GM21529 (cell line): ENCODE results near the gene CHORDC1.
"Not testable (repeated sequence)": the region's sequence is repeated elsewhere in the genome, so short reads cannot be mapped to it uniquely, and the experiment has no call there.

ENCODE experiments used
- ATAC-seq: cut with Tn5 transposase; IDR thresholded peaks from one replicate; pipeline ENCODE4 v1.9.1; 2021; ENCODE audit not compliant: unreplicated experiment

The CHORDC1 gene

DNA sequence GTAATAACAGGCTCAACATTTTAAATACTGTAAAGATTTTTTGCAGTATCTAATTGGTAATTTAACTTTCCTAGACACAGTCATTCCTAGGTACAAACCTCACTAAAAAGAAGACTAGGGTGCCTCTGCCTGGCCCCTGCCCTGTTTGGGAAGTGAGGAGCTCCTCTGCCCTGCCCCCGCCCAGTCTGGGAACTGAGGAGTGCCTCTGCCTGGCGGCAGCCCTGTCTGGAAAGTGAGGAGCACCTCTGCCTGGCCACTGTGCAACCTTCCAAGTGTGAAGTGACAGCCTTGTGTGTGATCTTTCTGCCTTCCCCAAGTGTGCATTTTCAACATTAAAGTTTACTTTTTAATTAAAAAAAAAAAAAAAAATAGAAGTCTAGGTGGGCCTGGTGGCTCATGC, 4.2 kb downstream of the CHORDC1 start:
- no peak for ATAC-seq

DNA sequence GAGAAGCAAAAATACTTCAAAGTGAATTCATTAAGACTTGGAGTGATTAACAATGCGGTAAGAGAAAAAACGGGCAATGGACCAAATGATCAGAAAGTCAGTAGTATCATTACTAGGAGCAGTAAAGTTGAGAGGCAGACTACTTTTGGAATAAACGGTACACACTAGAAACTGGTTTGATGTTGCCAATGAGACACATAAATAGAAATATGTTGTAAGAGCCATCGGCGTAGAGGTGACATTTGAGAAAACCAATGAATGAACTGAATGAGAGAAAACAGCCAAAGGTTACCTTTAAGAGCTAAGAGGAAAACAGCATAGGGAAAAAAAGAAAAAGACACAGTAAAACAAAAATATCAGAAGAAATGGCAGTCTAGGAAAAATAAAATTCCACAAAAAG, 6.2 kb downstream of the CHORDC1 start:
- no peak for ATAC-seq

DNA sequence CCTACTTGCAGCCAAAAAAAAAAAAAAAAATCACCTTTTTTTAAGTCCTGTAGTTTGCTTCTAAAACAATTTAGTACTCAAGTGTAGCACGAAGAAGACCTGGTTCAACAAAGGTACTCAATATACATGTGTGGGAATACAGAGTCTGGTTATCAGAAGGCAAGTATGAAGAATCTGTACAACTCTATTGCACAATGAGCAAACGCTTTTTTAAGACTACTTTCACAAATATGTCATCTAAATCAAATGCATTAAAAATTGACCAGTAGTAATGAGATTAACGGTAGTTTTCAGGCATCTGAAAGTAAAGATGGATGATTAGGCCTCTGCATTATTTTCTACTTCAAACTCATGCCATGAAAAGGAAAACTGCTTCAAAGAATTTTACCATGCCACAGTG, 9.5 kb downstream of the CHORDC1 start:
- no peak for ATAC-seq

DNA sequence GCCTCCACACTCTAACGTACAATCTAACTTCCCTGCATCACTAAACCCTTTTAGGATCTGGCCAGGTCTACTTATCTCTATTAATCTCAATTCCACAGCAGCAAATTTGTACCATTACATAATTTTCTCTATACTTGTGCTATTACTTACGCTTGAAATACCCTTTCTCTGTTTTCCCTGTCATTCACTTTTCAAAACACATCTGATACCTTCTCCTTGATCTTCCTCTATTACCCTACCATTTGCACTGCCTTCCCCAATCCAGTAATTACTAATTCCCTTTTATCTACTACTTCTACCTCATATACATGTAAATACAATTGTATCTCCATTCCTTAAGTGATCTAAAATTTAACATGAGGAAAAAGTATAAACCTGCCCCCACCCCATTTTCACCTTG, 14.0 kb downstream of the CHORDC1 start:
- ATAC-seq, result no peak

DNA sequence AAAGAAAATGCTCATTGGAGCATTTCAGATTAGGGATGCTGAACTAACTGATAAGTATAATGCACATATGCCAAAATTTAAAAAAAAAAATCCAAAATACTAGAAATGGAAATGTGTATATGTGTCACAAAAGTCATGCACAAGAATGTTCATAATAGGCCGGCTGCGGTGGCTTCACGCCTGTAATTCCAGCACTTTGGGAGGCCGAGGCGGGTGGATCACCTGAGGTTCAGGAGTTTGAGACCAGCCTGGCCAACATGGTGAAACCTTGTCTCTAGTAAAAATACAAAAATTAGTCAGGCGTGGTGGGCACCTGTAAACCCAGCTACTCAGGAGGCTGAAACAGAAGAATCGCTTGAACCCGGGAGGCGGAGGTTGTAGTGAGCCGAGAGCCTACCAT, 14.9 kb downstream of the CHORDC1 start:
- ATAC-seq, result not testable (repeated sequence)

DNA sequence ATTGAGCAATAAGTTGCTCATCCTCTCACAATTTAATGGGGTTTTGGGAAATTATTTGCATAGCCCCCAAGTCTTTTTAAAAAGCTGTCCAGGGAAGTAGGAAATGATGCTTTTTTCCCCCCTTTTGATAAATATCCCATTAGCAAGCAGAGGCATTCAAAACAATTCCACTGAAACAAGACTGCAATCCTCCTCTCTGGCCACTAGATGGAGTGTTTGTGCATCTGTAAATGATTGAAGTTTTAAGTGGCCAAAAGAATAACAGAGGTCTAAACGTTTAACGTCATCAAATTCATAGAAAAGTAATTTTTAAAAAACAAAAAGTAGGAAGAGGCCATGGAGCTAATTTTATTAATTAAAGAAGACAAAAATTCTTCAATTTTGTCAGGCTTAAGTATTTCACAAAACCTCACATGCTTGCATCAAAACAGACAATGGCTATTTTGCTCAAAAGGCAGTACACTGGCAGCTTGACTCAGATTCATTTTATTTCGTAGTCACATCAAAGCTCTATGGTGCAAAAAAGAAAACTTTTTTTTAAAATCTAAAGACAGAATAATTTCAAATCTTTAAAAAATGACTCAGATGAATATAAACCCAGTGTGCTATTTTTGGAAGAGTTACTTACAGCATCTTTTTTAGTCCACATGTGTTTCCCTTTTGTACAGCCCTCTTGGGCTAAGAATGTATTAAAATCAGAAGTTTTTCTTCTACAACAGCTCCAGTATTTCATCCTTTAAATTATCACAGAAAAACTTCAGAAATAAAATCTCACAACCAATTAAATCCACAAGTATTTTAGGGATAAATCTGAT, 17.8 kb downstream of the CHORDC1 start:
- peak; percentile 89 for ATAC-seq

DNA sequence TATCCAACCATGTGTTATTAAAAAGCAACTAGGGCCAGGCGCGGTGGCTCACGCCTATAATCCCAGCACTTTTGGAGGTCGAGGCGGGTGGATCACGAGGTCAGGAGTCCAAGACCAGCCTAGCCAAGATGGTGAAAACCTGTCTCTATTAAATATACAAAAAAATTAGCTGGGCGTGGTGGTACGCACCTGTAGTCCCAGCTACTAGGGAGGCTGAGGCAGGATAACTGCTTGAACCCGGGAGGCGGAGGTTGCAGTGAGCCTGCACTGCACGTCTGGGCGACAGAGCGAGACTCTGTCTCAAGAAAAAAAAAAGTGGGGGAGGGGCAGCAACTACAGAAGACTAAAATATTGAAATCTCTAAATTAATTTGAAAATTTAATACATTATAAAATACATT, 18.4 kb downstream of the CHORDC1 start:
- ATAC-seq, result no peak

DNA sequence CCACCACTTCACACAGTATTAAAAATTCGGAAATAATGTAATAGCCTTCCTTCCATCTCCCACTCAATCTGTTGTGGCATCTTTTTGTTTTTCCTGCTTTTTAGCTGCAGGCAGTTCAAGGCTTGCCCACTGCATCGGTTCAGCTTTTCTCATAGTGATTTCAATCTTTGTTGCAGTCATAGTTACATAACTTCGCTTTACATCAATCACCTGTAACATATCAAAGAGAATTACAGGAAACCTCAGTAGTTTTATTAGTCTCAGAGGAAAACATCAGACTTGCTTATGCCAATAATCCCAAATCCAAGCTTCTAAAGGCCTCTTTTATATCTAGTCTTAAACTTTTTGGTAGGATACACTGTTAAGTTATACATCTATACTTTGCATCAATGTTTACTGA, 20.5 kb downstream of the CHORDC1 start:
- no peak for ATAC-seq

DNA sequence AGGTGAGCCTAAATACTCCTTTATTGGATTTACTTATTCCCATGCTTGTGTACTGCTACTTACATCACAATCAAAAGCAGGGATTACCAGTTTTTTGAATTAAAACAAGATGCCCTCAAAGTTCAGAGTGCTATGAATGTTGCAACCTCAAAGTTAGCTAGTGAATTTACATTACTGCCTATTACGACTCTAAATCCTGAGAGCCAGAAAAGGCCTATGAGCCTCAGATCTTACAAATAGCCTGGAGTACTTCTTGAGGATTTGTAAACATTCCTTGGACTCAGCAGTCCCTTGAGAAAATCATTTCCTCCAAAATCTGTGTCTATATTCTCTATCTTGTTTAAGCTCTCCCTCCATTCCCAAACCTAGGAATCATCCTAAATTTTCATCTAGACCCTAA, 25.5 kb downstream of the CHORDC1 start:
- no peak for ATAC-seq

DNA sequence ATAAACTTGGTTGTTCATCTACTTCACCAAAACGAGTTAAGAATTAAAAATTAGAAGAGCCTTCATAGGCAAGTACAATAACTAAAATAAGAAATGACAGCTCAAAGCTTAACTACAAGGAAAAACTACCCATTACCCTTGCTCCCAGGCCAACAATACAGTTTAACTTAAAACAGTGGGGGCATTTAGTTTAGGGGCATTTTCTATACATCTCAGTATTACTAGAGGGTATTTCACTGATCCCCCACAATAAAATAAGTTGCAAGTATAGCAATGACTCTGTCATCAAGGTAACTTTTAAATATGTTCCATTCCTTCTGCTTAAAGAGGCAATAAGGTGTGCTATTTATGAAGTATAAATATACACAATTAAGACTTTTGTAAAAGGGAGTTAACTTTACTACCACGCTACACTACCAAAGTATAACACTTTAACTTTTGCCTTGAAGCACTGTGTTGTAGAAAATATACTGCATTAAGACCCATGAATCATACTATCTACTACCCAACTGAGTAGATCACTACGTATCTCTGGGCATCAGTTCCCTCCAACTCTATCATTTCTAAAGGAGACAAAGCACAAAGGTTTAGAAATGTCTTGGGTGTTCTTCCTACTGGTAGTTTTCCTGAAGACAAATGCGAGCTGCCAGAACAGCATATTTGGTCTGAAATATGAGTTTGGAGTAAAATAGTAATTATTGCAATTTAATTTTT, 29.8 kb downstream of the CHORDC1 start:
- ATAC-seq, result no peak

DNA sequence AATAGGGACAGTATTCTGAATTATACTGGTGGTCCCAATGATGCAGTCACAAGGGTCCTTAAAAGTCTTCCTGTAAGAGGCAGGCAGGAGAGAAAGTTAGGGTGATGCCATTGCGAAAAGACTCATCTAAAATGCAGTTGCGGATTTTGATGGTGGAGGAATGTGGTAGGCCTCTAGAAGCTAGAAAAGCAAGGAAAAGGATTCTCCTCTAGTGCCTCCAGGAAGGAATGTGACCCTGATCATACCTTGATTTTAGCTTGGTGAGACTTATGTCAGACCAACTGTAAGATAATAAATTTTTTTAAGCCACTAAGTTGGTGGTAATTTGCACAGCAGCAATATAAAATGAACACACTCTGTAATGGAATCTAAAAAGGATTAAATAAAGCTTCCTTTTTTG, 33.8 kb downstream of the CHORDC1 start:
- no peak for ATAC-seq

DNA sequence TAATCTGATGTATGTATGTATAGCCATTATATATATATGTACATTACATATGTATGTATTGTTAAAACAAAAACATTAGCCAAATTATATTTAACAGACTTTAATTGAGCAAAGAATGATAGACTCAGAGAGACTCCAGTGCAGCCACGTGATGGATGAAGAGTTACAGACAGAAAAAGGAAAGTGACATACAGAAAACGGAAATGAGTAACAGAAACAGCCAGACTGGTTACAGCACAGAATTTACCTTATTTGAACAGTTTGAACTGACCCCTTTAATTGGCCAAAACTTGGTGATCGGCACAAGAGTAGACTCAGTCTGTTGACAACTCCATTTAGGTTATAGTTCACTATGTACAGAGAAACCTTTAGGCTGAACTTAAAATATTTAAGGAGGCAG, 35.0 kb downstream of the CHORDC1 start:
- no peak for ATAC-seq

DNA sequence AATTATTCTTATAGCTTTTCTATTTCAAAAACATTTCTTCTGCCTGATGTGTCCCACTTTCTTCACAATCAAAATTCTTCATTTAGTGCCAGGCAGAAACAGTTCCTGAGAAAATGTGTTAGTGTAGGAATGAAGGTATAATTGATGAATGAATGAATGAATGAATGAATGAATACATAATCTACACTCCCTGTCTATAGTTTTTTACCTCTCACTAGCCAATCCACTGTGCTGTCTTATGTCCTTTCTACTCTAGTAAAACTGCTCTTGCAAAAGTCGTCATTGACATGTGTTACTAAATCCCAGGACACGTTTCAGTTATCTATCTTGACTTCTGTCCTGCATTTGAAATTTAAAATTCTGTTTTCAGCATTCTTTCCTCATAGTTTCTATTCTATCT, 42.9 kb downstream of the CHORDC1 start:
- no peak for ATAC-seq

DNA sequence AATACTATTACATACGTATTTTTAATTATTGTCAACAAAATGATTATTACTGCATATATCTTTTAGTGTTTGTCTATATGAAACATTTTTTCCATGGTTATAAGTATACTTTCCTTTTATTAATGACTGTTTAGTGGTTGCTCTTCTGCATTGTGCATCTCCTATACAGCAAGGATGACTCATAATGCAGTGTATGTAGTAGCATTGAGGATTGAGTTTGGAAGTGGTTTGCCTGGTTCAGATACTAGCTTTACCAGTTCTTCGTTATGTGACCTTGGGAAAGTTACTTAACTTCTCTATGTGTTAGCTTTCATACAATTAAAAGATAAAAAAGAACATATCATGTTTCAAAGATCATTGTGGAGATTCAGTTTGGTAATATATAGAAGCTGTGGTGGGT, 44.1 kb downstream of the CHORDC1 start:
- no peak for ATAC-seq

DNA sequence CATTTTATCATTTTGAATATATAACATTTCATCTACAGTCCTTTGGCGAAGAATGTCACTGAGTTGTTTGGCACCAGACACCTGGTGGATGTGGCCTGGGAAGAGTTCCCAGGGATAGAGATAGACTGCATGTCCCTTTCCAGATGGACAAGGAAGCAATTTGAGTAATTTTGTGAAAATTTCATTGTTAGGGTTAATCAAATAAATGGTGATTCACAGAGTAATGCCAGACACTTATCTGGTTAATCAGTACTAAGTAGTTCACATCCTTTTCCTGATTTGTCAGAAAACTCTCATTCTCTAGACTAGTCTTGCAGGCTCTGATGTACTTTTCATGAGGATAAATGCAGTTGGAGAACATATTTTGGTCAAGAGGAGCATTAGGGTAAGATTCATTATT, 46.8 kb downstream of the CHORDC1 start:
- ATAC-seq, result no peak

DNA sequence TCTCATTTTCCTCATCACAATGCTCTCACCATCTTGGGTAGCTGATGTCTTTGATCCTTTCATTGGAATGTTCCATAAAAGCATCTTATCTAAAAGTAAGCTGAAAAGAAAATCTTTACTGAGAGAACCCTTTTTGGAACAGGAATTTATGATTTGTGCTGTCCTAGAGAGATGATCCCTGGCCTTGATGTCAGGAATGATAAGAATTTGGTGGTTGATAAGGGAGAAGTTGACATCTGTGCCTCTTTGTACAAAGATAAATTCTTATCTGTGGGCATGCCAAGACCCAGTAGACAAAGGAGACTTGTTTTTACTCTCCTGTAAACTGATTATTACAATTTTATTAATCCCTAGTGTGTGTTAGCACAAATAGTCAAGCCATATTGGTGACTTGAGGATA, 51.5 kb downstream of the CHORDC1 start:
- no peak for ATAC-seq

DNA sequence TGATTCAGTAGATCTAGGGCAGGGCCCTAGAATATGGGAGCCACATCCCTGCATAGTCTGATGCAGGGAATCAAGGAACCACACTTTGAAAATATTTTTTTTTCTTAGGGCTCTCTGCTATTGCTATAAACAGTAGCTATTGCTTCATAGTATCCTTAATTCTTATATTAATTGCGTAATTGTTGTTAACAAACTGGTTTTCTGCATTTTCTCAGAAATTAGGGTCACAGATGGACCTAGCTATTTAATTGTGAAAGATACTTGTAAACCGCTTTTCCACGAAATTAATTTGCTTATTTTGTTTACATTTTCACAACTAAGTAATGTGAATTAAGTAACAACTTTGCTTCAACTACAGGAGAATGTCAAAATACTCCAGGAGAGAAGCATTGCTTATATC, 54.3 kb downstream of the CHORDC1 start:
- no peak for ATAC-seq

DNA sequence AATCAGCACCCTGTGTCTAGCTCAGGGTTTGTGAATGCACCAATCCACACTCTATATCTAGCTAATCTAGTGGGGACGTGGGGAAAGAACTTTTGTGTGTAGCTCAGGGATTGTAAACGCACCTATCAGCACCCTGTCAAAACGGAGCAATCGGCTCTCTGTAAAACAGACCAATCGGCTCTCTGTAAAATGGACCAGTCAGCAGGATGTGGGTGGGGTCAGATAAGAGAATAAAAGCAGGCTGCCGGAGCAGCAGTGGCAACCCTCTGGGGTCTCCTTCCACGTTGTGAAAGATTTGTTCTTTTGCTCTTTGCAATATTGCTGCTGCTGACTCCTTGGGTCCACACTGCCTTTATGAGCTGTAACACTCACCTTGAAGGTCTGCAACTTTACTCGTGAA, 55.1 kb downstream of the CHORDC1 start:
- not testable (repeated sequence) for ATAC-seq

DNA sequence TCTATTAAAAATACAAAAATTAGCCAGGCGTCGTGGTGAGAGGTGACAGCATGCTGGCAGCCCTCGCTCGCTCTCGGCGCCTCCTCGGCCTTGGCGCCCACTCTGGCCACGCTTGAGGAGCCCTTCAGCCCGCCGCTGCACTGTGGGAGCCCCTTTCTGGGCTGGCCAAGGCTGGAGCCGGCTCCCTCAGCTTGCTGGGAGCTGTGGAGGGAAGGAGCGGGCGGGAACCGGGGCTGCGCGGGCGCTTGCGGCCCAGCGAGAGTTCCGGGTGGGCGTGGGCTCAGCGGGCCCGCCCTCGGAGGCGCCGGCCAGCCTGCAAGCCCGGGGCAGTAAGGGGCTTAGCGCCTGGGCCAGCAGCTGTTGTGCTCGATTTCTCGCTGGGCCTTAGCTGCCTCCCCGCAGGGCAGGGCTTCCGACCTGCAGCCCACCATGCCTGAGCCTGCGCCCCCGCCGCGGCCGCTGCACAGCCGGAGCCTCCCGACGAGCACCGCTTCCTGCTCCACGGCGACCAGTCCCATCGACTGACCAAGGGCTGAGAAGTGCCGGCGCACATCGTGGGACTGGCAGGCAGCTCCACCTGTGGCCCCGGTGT, 55.8 kb downstream of the CHORDC1 start:
- not testable (repeated sequence) for ATAC-seq
